Hepatocyte (in vitro differentiated cells): Measurements from ENCODE around the gene CDAN1. TPM values are rescaled to one million over a fixed set of nuclear protein-coding genes. Genes with fewer than 3 reads are reported as not detected.

Source experiments
- DNase-seq: peaks from one replicate; pipeline ENCODE4 v3.0.0-alpha.2; 2016; ENCODE audit warnings: low spot score
- H2AFZ ChIP-seq: fragments of 200-600 bp; sonication (generic); 2 replicates; pipeline ENCODE4 v1.6.0; 2016; ENCODE audit warnings: antibody characterized with exemption, mild to moderate bottlenecking
- H3K27ac ChIP-seq: fragments of 200-600 bp; sonication (generic); 2 replicates; pipeline ENCODE4 v1.5.1; 2016; ENCODE audit warnings: mild to moderate bottlenecking
- H3K27me3 ChIP-seq: fragments of 200-600 bp; sonication (generic); 2 replicates; pipeline ENCODE4 v1.6.1; 2016
- H3K36me3 ChIP-seq: fragments of 200-600 bp; sonication (generic); replicated peaks from 2 replicates; pipeline ENCODE4 v1.5.1; 2016; ENCODE audit warnings: low read depth; ENCODE audit not compliant: insufficient read depth
- H3K4me1 ChIP-seq: fragments of 200-600 bp; sonication (generic); 2 replicates; pipeline ENCODE4 v1.5.1; 2016; ENCODE audit warnings: mild to moderate bottlenecking, moderate library complexity; ENCODE audit not compliant: insufficient read depth
- H3K4me2 ChIP-seq: fragments of 200-600 bp; sonication (generic); 2 replicates; pipeline ENCODE4 v1.6.0; 2016
- H3K4me3 ChIP-seq: fragments of 200-600 bp; sonication (generic); 2 replicates; pipeline ENCODE4 v1.5.1; 2016; ENCODE audit warnings: mild to moderate bottlenecking
- H3K79me2 ChIP-seq: fragments of 200-600 bp; sonication (generic); 2 replicates; pipeline ENCODE4 v1.6.0; 2017; ENCODE audit warnings: mild to moderate bottlenecking
- H3K9me2 ChIP-seq: fragments of 200-600 bp; sonication (generic); replicated peaks from 2 replicates; pipeline ENCODE4 v1.6.0; 2017; ENCODE audit warnings: mild to moderate bottlenecking; ENCODE audit not compliant: insufficient read depth
- H3K9me3 ChIP-seq: fragments of 200-600 bp; sonication (generic); 2 replicates; pipeline ENCODE4 v1.5.1; 2016; ENCODE audit warnings: low read depth, mild to moderate bottlenecking
- H4K20me1 ChIP-seq: fragments of 200-600 bp; sonication (generic); 2 replicates; pipeline ENCODE4 v1.6.0; 2016; ENCODE audit warnings: mild to moderate bottlenecking; ENCODE audit not compliant: insufficient read depth, poor library complexity, severe bottlenecking
- CTCF ChIP-seq: fragments of 200-600 bp; sonication (generic); IDR thresholded peaks from 2 replicates; pipeline ENCODE4 v1.5.1; 2016; ENCODE audit warnings: antibody characterized with exemption, mild to moderate bottlenecking; ENCODE audit not compliant: poor library complexity
- EZH2 ChIP-seq: fragments of 200-600 bp; sonication (generic); IDR thresholded peaks from 2 replicates; pipeline ENCODE4 v1.6.1; 2016; ENCODE audit warnings: antibody characterized with exemption, mild to moderate bottlenecking, borderline replicate concordance
- EZH2phosphoT487 ChIP-seq: fragments of 200-600 bp; sonication (generic); IDR thresholded peaks from one replicate; pipeline ENCODE4 v1.6.1; 2018; ENCODE audit warnings: antibody characterized with exemption, mild to moderate bottlenecking, low read depth, moderate library complexity; ENCODE audit not compliant: unreplicated experiment, severe bottlenecking
- WGBS: methylation state at CpG from one replicate; pipeline ENCODE4 v1.1.6; 2016; ENCODE audit warnings: low lambda C conversion rate; ENCODE audit errors: missing lambda C conversion rate; 5-methylcytosine and 5-hydroxymethylcytosine counted together
- polyA plus RNA-seq: library from polyadenylated mRNA; unstranded; fragments of >200 nt; fragmentation: Nextera tagmentation; extraction: Ambion mirVana; gene quantifications from 2 replicates; pipeline ENCODE4 v1.2.1, GENCODE V29; 2016
- total RNA-seq: library from RNA; depleted of rRNA; stranded (reverse); fragments of >200 nt; gene quantifications from 2 replicates; pipeline ENCODE4 v1.2.3, GENCODE V29; 2014

Gene CDAN1
- total and polyA plus RNA-seq, 2 experiments from 2014 or later, result 12.3 to 13.9 TPM

GRCh38 chr15:42710662-42711061, 26.3 kb downstream of the CDAN1 start:
- no peaks in the 10 kb centered on the region for H3K9me2 ChIP-seq
- 86% methylated on average over 2 of the region's 2 CpGs for WGBS
- no peak for DNase-seq
- H3K79me2 ChIP-seq, result no peaks in the 10 kb centered on the region
- no peak overlapping the region for H2AFZ ChIP-seq
- H3K36me3 ChIP-seq, result no peaks in the 10 kb centered on the region
- H3K4me2 ChIP-seq, result no peak overlapping the region
- no peak overlapping the region for H3K4me3 ChIP-seq
- no peak for TF ChIP-seq EZH2
- no peak for TF ChIP-seq CTCF
- TF ChIP-seq EZH2phosphoT487, result no peak
- no peaks in the 10 kb centered on the region for H4K20me1 ChIP-seq
- H3K9me3 ChIP-seq, result no peaks in the 10 kb centered on the region
- H3K27ac ChIP-seq, result no peak overlapping the region
- H3K4me1 ChIP-seq, result no peaks in the 10 kb centered on the region
- H3K27me3 ChIP-seq, result no peaks in the 10 kb centered on the region

GRCh38 chr15:42707873-42708544, 28.9 kb downstream of the CDAN1 start:
- no peak overlapping the region for H3K27ac ChIP-seq
- no peaks in the 10 kb centered on the region for H4K20me1 ChIP-seq
- H3K36me3 ChIP-seq, result no peaks in the 10 kb centered on the region
- TF ChIP-seq CTCF (no peak), EZH2 (no peak), EZH2phosphoT487 (no peak)
- H3K4me2 ChIP-seq, result no peak overlapping the region
- H3K9me2 ChIP-seq, result no peaks in the 10 kb centered on the region
- 82% methylated on average over 3 of the region's 3 CpGs for whole genome bisulfite sequencing
- H3K9me3 ChIP-seq, result no peaks in the 10 kb centered on the region
- no peak for DNase-seq
- H3K79me2 ChIP-seq, result no peaks in the 10 kb centered on the region
- H3K4me1 ChIP-seq, result no peaks in the 10 kb centered on the region
- H3K27me3 ChIP-seq, result no peaks in the 10 kb centered on the region
- no peak overlapping the region for H3K4me3 ChIP-seq
- H2AFZ ChIP-seq, result no peak overlapping the region

DNA sequence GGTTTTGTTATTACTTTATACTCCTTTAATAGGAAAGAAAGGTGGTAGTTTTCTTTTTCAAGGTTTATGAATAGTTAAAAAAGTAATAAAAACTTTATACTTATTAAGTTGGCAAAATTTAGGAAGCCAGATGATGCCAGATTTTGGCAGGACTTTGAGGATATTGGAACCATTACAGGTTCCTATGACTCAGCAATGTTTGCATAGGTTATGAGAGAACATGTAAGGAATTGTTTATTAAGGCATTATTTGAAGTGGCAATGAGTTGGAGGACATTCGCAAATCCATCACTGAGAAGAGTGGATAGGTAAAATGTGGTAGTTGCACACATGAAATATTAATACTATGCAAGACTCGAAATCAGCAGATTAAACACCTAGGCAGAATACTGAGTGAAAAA, 29.9 kb downstream of the CDAN1 start:
- no peaks in the 10 kb centered on the region for H4K20me1 ChIP-seq
- H3K79me2 ChIP-seq, result no peaks in the 10 kb centered on the region
- H3K27me3 ChIP-seq, result no peaks in the 10 kb centered on the region
- no peak overlapping the region for H3K4me3 ChIP-seq
- H2AFZ ChIP-seq, result no peak overlapping the region
- TF ChIP-seq CTCF (no peak), EZH2 (no peak), EZH2phosphoT487 (no peak)
- no peak for DNase-seq
- H3K4me1 ChIP-seq, result no peaks in the 10 kb centered on the region
- H3K4me2 ChIP-seq, result no peak overlapping the region
- no peaks in the 10 kb centered on the region for H3K9me3 ChIP-seq
- no peak overlapping the region for H3K27ac ChIP-seq
- 98% methylated on average over 2 of the region's 2 CpGs for WGBS
- no peaks in the 10 kb centered on the region for H3K36me3 ChIP-seq
- no peaks in the 10 kb centered on the region for H3K9me2 ChIP-seq
